IMR-90 (cell line): ENCODE results near the gene CMC1.

Experiments
- CEBPB ChIP-seq: IDR thresholded peaks from 2 replicates; pipeline ENCODE4 v1.6.1; 2012; ENCODE audit warnings: low read depth, low read length, improper control_type of control experiment
- CTCF ChIP-seq: conservative IDR thresholded peaks from 2 replicates; pipeline ENCODE4 v1.5.1; 2012; ENCODE audit warnings: mild to moderate bottlenecking, low read depth, low read length, improper control_type of control experiment
- POLR2A ChIP-seq: IDR thresholded peaks from 2 replicates; pipeline ENCODE4 v1.6.1; 2012; ENCODE audit warnings: mild to moderate bottlenecking, low read depth, low read length
- SMC3 ChIP-seq: fragments of 150-350 bp; IDR thresholded peaks from 2 replicates; pipeline ENCODE4 v1.6.1; 2016; ENCODE audit warnings: low read depth, mild to moderate bottlenecking, antibody characterized with exemption, low read length, moderate library complexity

- TF ChIP-seq POLR2A (no peak), CTCF (no peak), CEBPB (no peak), SMC3 (no peak)
Observed at GRCh38 chr3:28234454-28234853, 7.0 kb upstream of the CMC1 start.
